ENCODE results near the gene GAK.

DNA sequence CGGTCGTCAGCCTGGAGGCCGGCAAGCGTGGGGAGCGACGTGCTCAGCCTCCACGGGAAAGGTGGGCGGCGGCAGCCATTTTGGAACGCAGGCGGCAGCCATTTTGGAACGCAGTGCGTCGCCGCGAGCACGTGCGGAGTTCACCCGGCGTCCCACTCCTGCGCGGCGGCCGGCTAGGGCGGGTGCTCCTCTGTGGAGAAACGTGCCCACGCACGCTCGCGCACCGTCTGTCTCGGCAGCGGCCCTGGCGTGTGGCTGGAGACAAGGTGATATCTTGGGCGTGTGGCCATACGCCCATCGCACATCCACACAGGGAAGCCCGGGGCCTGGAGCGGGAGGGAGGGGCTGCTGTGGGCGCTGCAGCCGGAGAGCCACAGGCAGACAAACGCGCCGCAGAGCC is 127.3 kb downstream of the GAK start:
- TF ChIP-seq, protein P1, sequence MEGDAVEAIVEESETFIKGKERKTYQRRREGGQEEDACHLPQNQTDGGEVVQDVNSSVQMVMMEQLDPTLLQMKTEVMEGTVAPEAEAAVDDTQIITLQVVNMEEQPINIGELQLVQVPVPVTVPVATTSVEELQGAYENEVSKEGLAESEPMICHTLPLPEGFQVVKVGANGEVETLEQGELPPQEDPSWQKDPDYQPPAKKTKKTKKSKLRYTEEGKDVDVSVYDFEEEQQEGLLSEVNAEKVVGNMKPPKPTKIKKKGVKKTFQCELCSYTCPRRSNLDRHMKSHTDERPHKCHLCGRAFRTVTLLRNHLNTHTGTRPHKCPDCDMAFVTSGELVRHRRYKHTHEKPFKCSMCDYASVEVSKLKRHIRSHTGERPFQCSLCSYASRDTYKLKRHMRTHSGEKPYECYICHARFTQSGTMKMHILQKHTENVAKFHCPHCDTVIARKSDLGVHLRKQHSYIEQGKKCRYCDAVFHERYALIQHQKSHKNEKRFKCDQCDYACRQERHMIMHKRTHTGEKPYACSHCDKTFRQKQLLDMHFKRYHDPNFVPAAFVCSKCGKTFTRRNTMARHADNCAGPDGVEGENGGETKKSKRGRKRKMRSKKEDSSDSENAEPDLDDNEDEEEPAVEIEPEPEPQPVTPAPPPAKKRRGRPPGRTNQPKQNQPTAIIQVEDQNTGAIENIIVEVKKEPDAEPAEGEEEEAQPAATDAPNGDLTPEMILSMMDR (IDR thresholded peaks at IDR 0.05; ENCODE audit: borderline replicate concordance, extremely low read depth, low read length, poor library complexity, severe bottlenecking): no peak
- TF ChIP-seq EZH2 (IDR thresholded peaks at IDR 0.05; ENCODE audit: borderline replicate concordance, low read depth, low read length, severe bottlenecking): no peak
